ENCODE results near the gene AKNA. TPM values are rescaled to one million over a fixed set of nuclear protein-coding genes. Genes with fewer than 3 reads are reported as not detected.

Gene AKNA
- polyA plus RNA-seq, 1 of the 3 experiments (the other 2 are of a cell fraction), result 0.84 TPM

DNA sequence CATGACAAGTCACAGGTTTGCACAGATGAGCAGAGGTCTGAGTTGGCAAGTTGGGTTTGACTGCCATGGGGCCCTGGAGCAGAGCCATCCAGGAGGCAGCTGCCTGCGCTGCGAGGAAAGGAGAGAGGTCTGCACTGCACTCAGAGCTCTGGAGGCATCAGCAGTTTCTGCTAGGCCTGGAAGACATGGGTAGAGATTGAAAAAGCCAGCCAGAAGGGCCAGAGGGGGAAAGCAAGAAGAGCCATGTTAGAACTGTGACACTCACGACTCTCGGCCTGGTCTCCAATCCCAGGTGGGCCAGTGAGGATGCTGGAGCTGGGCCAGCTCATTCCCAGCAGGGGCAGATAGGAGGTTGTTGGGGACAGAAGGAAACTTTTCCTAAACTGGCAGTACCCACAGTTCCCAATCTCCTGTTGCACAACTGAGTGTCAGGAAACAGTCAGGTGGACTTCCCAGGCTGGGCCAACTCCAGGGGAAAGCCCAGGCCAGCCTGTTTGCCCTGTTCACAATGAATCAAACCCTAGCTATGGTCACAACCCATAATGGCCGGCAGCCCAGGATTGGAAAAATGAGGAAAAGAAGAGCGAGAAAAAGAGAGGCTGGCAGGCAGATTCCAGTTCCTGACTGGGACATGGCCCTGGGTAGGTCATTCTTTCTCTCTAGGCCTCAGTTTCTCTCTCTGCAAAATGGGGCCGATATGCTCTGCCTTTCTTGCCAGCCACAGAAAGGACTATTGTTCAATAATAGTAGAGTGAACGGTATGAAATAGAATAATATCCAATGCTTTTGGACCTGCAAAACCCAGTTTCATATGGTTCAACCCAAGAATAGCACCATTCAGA is 72.7 kb downstream of the AKNA start:
- H3K9me3 ChIP-seq, result no peaks in the 10 kb centered on the region
- H3K4me3 ChIP-seq (ENCODE audit: low read depth in 2 of 2, low read length in 1 of 2), result no peak overlapping the region
- H3K27me3 ChIP-seq (ENCODE audit: insufficient read depth), result no peaks in the 10 kb centered on the region
- peaks cover 0 to 3% of the 10 kb centered on the region in 2 experiments for H3K36me3 ChIP-seq (replicated peaks in 1 of 2; ENCODE audit: control insufficient read depth in 1 of 2, insufficient read depth in 2 of 2, low read length in 1 of 2)
- 89% methylated on average over 7 of the region's 8 CpGs for WGBS (ENCODE audit: low lambda C conversion rate)
- no peak overlapping the region for H3K9ac ChIP-seq
- peaks cover 0 to 3% of the 10 kb centered on the region in 2 experiments; a peak in 1 of 4 replicates for H3K4me1 ChIP-seq (ENCODE audit: control insufficient read depth in 1 of 2, insufficient read depth in 2 of 2, low read depth in 1 of 2, low read length in 1 of 2)
- no peak overlapping the region for H3K27ac ChIP-seq (ENCODE audit: low read depth in 2 of 2, low read length in 1 of 2)
- H3F3A ChIP-seq (replicated peaks; ENCODE audit: insufficient read depth), result no peaks in the 10 kb centered on the region
- H3K4me2 ChIP-seq, result no peak overlapping the region
- ChIA-PET POLR2A (no interaction called here), CTCF (interaction anchor here (1.2 to 2.3 kb wide), 4 partner anchors 24 to 232 kb away, joined by 3 to 15 read pairs (median 9); no protein-coding TSS in a partner anchor)
- no peak for DNase-seq
- no peaks in the 10 kb centered on the region for H4K20me1 ChIP-seq (ENCODE audit: insufficient read depth)
- H2AFZ ChIP-seq (ENCODE audit: low read depth), result no peak overlapping the region
- TF ChIP-seq CHD2 (IDR thresholded peaks at IDR 0.05; ENCODE audit: low read length, partially characterized antibody) (no peak), MEF2A (IDR thresholded peaks at IDR 0.05; ENCODE audit: borderline replicate concordance, low read depth) (no peak), EP300 (IDR thresholded peaks at IDR 0.05; ENCODE audit: borderline replicate concordance in 1 of 2, low read depth in 1 of 2, low read length in 1 of 2) (no peak), TAF1 (IDR thresholded peaks at IDR 0.05; ENCODE audit: borderline replicate concordance, low read depth, low read length) (no peak), YY1 (IDR thresholded peaks at IDR 0.05; ENCODE audit: low read depth) (no peak), MXI1 (IDR thresholded peaks at IDR 0.05; ENCODE audit: low read depth, low read length) (no peak), NFIC (IDR thresholded peaks at IDR 0.05; ENCODE audit: borderline replicate concordance) (no peak), RXRA (IDR thresholded peaks at IDR 0.05; ENCODE audit: borderline replicate concordance, low read depth) (no peak), GABPA (IDR thresholded peaks at IDR 0.05; ENCODE audit: low read depth) (no peak), TEAD4 (IDR thresholded peaks at IDR 0.05; ENCODE audit: borderline replicate concordance, insufficient read depth) (no peak), GATA2 (CRISPR knock-in tag; IDR thresholded peaks at IDR 0.05) (no peak), FOXJ3 (CRISPR knock-in tag; IDR thresholded peaks at IDR 0.05) (no peak), SMC3 (IDR thresholded peaks at IDR 0.05; ENCODE audit: low read depth, low read length) (no peak)
- TF ChIP-seq, protein P1, sequence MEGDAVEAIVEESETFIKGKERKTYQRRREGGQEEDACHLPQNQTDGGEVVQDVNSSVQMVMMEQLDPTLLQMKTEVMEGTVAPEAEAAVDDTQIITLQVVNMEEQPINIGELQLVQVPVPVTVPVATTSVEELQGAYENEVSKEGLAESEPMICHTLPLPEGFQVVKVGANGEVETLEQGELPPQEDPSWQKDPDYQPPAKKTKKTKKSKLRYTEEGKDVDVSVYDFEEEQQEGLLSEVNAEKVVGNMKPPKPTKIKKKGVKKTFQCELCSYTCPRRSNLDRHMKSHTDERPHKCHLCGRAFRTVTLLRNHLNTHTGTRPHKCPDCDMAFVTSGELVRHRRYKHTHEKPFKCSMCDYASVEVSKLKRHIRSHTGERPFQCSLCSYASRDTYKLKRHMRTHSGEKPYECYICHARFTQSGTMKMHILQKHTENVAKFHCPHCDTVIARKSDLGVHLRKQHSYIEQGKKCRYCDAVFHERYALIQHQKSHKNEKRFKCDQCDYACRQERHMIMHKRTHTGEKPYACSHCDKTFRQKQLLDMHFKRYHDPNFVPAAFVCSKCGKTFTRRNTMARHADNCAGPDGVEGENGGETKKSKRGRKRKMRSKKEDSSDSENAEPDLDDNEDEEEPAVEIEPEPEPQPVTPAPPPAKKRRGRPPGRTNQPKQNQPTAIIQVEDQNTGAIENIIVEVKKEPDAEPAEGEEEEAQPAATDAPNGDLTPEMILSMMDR (IDR thresholded peaks at IDR 0.05), result no peak
- TF ChIP-seq, protein P2, sequence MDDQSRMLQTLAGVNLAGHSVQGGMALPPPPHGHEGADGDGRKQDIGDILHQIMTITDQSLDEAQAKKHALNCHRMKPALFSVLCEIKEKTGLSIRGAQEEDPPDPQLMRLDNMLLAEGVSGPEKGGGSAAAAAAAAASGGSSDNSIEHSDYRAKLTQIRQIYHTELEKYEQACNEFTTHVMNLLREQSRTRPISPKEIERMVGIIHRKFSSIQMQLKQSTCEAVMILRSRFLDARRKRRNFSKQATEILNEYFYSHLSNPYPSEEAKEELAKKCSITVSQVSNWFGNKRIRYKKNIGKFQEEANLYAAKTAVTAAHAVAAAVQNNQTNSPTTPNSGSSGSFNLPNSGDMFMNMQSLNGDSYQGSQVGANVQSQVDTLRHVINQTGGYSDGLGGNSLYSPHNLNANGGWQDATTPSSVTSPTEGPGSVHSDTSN (IDR thresholded peaks at IDR 0.05), result no peak
- TF ChIP-seq, protein P3, sequence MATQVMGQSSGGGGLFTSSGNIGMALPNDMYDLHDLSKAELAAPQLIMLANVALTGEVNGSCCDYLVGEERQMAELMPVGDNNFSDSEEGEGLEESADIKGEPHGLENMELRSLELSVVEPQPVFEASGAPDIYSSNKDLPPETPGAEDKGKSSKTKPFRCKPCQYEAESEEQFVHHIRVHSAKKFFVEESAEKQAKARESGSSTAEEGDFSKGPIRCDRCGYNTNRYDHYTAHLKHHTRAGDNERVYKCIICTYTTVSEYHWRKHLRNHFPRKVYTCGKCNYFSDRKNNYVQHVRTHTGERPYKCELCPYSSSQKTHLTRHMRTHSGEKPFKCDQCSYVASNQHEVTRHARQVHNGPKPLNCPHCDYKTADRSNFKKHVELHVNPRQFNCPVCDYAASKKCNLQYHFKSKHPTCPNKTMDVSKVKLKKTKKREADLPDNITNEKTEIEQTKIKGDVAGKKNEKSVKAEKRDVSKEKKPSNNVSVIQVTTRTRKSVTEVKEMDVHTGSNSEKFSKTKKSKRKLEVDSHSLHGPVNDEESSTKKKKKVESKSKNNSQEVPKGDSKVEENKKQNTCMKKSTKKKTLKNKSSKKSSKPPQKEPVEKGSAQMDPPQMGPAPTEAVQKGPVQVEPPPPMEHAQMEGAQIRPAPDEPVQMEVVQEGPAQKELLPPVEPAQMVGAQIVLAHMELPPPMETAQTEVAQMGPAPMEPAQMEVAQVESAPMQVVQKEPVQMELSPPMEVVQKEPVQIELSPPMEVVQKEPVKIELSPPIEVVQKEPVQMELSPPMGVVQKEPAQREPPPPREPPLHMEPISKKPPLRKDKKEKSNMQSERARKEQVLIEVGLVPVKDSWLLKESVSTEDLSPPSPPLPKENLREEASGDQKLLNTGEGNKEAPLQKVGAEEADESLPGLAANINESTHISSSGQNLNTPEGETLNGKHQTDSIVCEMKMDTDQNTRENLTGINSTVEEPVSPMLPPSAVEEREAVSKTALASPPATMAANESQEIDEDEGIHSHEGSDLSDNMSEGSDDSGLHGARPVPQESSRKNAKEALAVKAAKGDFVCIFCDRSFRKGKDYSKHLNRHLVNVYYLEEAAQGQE (IDR thresholded peaks at IDR 0.05; ENCODE audit: low read depth, low read length), result no peak
- TF ChIP-seq, protein P4, sequence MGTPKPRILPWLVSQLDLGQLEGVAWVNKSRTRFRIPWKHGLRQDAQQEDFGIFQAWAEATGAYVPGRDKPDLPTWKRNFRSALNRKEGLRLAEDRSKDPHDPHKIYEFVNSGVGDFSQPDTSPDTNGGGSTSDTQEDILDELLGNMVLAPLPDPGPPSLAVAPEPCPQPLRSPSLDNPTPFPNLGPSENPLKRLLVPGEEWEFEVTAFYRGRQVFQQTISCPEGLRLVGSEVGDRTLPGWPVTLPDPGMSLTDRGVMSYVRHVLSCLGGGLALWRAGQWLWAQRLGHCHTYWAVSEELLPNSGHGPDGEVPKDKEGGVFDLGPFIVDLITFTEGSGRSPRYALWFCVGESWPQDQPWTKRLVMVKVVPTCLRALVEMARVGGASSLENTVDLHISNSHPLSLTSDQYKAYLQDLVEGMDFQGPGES (IDR thresholded peaks at IDR 0.05; ENCODE audit: low read depth, low read length), result no peak
- TF ChIP-seq, protein P5, sequence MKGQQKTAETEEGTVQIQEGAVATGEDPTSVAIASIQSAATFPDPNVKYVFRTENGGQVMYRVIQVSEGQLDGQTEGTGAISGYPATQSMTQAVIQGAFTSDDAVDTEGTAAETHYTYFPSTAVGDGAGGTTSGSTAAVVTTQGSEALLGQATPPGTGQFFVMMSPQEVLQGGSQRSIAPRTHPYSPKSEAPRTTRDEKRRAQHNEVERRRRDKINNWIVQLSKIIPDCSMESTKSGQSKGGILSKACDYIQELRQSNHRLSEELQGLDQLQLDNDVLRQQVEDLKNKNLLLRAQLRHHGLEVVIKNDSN (IDR thresholded peaks at IDR 0.05; ENCODE audit: borderline replicate concordance, low read depth), result no peak
- no peaks in the 10 kb centered on the region for H3K79me2 ChIP-seq (ENCODE audit: insufficient read depth)
- no peaks in the 10 kb centered on the region for H3K9me2 ChIP-seq
